H1 (cell line): ENCODE measurements around the gene RELN. TPM values are rescaled to one million over a fixed set of nuclear protein-coding genes. Genes with fewer than 3 reads are reported as not detected.

ENCODE experiments used
- CTCF ChIA-PET: fragments of 300-600 bp; sonication (Branson Sonifier 250); formaldehyde crosslinking; loops from one replicate; lab custom pipeline; 2021; ENCODE audit not compliant: partially characterized antibody; lab: Charles Lee
- POLR2A ChIA-PET: fragments of 300-600 bp; sonication (Branson Sonifier 250); formaldehyde crosslinking; loops from one replicate; lab custom pipeline; 2021; ENCODE audit warnings: inconsistent platforms; ENCODE audit not compliant: partially characterized antibody; lab: Charles Lee
- DNase-seq, 2 experiments: peaks; one replicate each; pipeline versions ENCODE4 v3.0.0 to v3.0.0-alpha.2; 2010 to 2022; ENCODE audit warnings: low spot score in 2 of 2, low read depth in 1 of 2, mixed read lengths in 1 of 2
- FAIRE-seq: peaks from 2 replicates; lab custom pipeline; 2011; peaks lifted over from hg19 to GRCh38; lab: Jason Lieb, UNC
- H2AFZ ChIP-seq: 2 replicates; pipeline ENCODE4 v1.8.1; 2012; ENCODE audit warnings: low read length, inconsistent platforms
- H2AK5ac ChIP-seq: 2 replicates; pipeline ENCODE4 v1.6.1; 2013; ENCODE audit warnings: low read depth, low read length
- H2BK120ac ChIP-seq: replicated peaks from 2 replicates; pipeline ENCODE3; 2013; ENCODE audit warnings: low read depth, low read length, inconsistent platforms
- H2BK12ac ChIP-seq: 2 replicates; pipeline ENCODE4 v1.6.1; 2013; ENCODE audit warnings: low read depth, low read length
- H2BK15ac ChIP-seq: 2 replicates; pipeline ENCODE4 v1.6.1; 2013; ENCODE audit warnings: low read length
- H2BK20ac ChIP-seq: 2 replicates; pipeline ENCODE4 v1.6.1; 2013; ENCODE audit warnings: low read length
- H2BK5ac ChIP-seq: 2 replicates; pipeline ENCODE4 v1.6.1; 2013; ENCODE audit warnings: low read depth, low read length
- H3K14ac ChIP-seq: 2 replicates; pipeline ENCODE4 v1.6.1; 2013; ENCODE audit warnings: inconsistent platforms; ENCODE audit not compliant: insufficient read length
- H3K18ac ChIP-seq: 2 replicates; pipeline ENCODE4 v1.6.1; 2013; ENCODE audit warnings: low read length; ENCODE audit errors: extremely low read depth
- H3K23ac ChIP-seq: 2 replicates; pipeline ENCODE4 v1.6.1; 2013; ENCODE audit warnings: inconsistent platforms; ENCODE audit not compliant: insufficient read length
- H3K23me2 ChIP-seq: 2 replicates; pipeline ENCODE4 v1.6.1; 2013; ENCODE audit warnings: low read depth, low read length
- H3K27ac ChIP-seq: 2 replicates; pipeline ENCODE4 v1.6.1; 2011; ENCODE audit warnings: low read depth, low read length, inconsistent platforms
- H3K27me3 ChIP-seq, 4 experiments: replicated peaks in 1 of 4; 1 replicate in 1 of 4; 2 replicates in 3 of 4; pipeline versions ENCODE4 v1.6.1 to v1.8.1; 2011 to 2013; ENCODE audit warnings: low read length in 3 of 4, mild to moderate bottlenecking in 3 of 4, inconsistent platforms in 2 of 4, mixed read lengths in 2 of 4, moderate library complexity in 1 of 4; ENCODE audit not compliant: control insufficient read depth in 3 of 4, insufficient read depth in 3 of 4; ENCODE audit errors: extremely low read depth in 1 of 4
- H3K36me3 ChIP-seq, 4 experiments: 2 replicates each; pipeline versions ENCODE4 v1.6.1 to v1.8.1; 2011 to 2013; ENCODE audit warnings: mild to moderate bottlenecking in 4 of 4, low read length in 3 of 4, moderate library complexity in 2 of 4, control low read depth in 1 of 4, inconsistent platforms in 1 of 4; ENCODE audit not compliant: insufficient read depth in 4 of 4, control insufficient read depth in 2 of 4
- H3K4ac ChIP-seq: replicated peaks from 2 replicates; pipeline ENCODE3; 2013; ENCODE audit warnings: low read length, low read depth, mixed read lengths, inconsistent platforms; ENCODE audit not compliant: insufficient read length
- H3K4me1 ChIP-seq, 4 experiments: replicated peaks in 1 of 4; 1 replicate in 1 of 4; 2 replicates in 3 of 4; pipeline versions ENCODE4 v1.6.1 to v1.8.1; 2011 to 2013; ENCODE audit warnings: low read length in 3 of 4, inconsistent platforms in 2 of 4, mixed read lengths in 1 of 4; ENCODE audit not compliant: insufficient read depth in 4 of 4, control insufficient read depth in 3 of 4
- H3K4me2 ChIP-seq, 2 experiments: 2 replicates each; pipeline versions ENCODE4 v1.6.1 to v1.8.1; 2011 to 2013; ENCODE audit warnings: low read depth in 2 of 2, low read length in 2 of 2, control low read depth in 1 of 2, inconsistent platforms in 1 of 2, mild to moderate bottlenecking in 1 of 2; ENCODE audit not compliant: insufficient read depth in 1 of 2
- H3K4me3 ChIP-seq, 4 experiments: fragments of 200-600, 300-600 bp in 1 of 4; sonication (generic), shearing (Covaris generic), sonication (Bioruptor Twin) in 1 of 4; 2 replicates each; pipeline versions ENCODE4 v1.5.1 to v1.8.1; 2011 to 2016; ENCODE audit warnings: low read length in 4 of 4, low read depth in 3 of 4, control low read depth in 2 of 4, inconsistent platforms in 2 of 4, mild to moderate bottlenecking in 2 of 4, mixed read lengths in 1 of 4, moderate library complexity in 1 of 4; ENCODE audit not compliant: insufficient read depth in 2 of 4; ENCODE audit errors: extremely low read depth in 1 of 4
- H3K56ac ChIP-seq: replicated peaks from 2 replicates; pipeline ENCODE3; 2013; ENCODE audit warnings: low read depth, mild to moderate bottlenecking, mixed read lengths, low read length, inconsistent platforms; ENCODE audit not compliant: insufficient read length
- H3K79me1 ChIP-seq: 2 replicates; pipeline ENCODE4 v1.6.1; 2013; ENCODE audit warnings: low read depth, low read length, control low read depth
- H3K79me2 ChIP-seq, 2 experiments: 2 replicates each; pipeline versions ENCODE4 v1.6.1 to v1.8.1; 2012 to 2013; ENCODE audit warnings: low read length in 2 of 2, mild to moderate bottlenecking in 2 of 2, inconsistent platforms in 1 of 2; ENCODE audit not compliant: insufficient read depth in 2 of 2, control insufficient read depth in 1 of 2
- H3K9ac ChIP-seq, 4 experiments: replicated peaks in 1 of 4; 1 replicate in 1 of 4; 2 replicates in 3 of 4; pipeline versions ENCODE4 v1.6.1 to v1.8.1; 2011 to 2013; ENCODE audit warnings: low read depth in 3 of 4, low read length in 3 of 4, control low read depth in 2 of 4, mild to moderate bottlenecking in 2 of 4, moderate library complexity in 2 of 4, inconsistent platforms in 1 of 4; ENCODE audit errors: extremely low read depth in 1 of 4
- H3K9me3 ChIP-seq, 2 experiments: 2 replicates each; pipeline versions ENCODE4 v1.6.1 to v1.8.1; 2012 to 2013; ENCODE audit warnings: mild to moderate bottlenecking in 2 of 2, moderate library complexity in 2 of 2, control low read depth in 1 of 2, inconsistent platforms in 1 of 2, low read depth in 1 of 2, low read length in 1 of 2, mixed read lengths in 1 of 2; ENCODE audit not compliant: insufficient read depth in 2 of 2
- H4K20me1 ChIP-seq, 2 experiments: replicated peaks in 1 of 2; 2 replicates each; pipeline versions ENCODE3 to v1.8.1; 2011 to 2013; ENCODE audit warnings: inconsistent platforms in 2 of 2, low read length in 2 of 2, mild to moderate bottlenecking in 1 of 2; ENCODE audit not compliant: insufficient read depth in 2 of 2, control insufficient read depth in 1 of 2
- H4K5ac ChIP-seq: 2 replicates; pipeline ENCODE4 v1.6.1; 2013; ENCODE audit warnings: low read length, low read depth, mixed read lengths, inconsistent platforms; ENCODE audit not compliant: insufficient read length
- H4K8ac ChIP-seq: 2 replicates; pipeline ENCODE4 v1.8.0; 2013; ENCODE audit warnings: mild to moderate bottlenecking, moderate library complexity, low read length, inconsistent platforms; ENCODE audit not compliant: insufficient read depth; ENCODE audit errors: extremely low read depth
- H4K91ac ChIP-seq: replicated peaks from 2 replicates; pipeline ENCODE3; 2013; ENCODE audit warnings: low read length, mixed read lengths, inconsistent platforms; ENCODE audit not compliant: insufficient read length
- BRCA1 ChIP-seq: IDR thresholded peaks from 2 replicates; pipeline ENCODE4 v1.6.1; 2012; ENCODE audit warnings: low read depth, low read length, improper control_type of control experiment
- CBX8 ChIP-seq: fragments of 300-800, 300-1000 bp; sonication (generic); IDR thresholded peaks from 2 replicates; pipeline ENCODE4 v1.7.1; 2016; ENCODE audit warnings: low read depth, low read length, borderline replicate concordance
- CEBPB ChIP-seq: IDR thresholded peaks from 2 replicates; pipeline ENCODE4 v1.6.1; 2012; ENCODE audit warnings: low read depth, low read length
- EZH2 ChIP-seq: fragments of 200-600 bp; sonication (generic); IDR thresholded peaks from 2 replicates; pipeline ENCODE4 v1.7.1; 2012; ENCODE audit warnings: low read depth, mild to moderate bottlenecking, moderate library complexity, low read length, inconsistent platforms; ENCODE audit not compliant: severe bottlenecking
- JUN ChIP-seq: IDR thresholded peaks from 2 replicates; pipeline ENCODE4 v1.6.1; 2011; ENCODE audit warnings: low read depth, mild to moderate bottlenecking, improper control_type of control experiment, low read length
- KDM5A ChIP-seq: fragments of 200-600 bp; IDR thresholded peaks from 2 replicates; pipeline ENCODE4 v1.7.1; 2012; ENCODE audit warnings: mild to moderate bottlenecking, low read length, inconsistent platforms, mixed read lengths
- ZNF274 ChIP-seq: IDR thresholded peaks from 2 replicates; pipeline ENCODE4 v1.7.0; 2012; ENCODE audit warnings: low read length, borderline replicate concordance; ENCODE audit errors: extremely low read depth
- WGBS, 2 experiments: shearing (Covaris generic) in 1 of 2; methylation state at CpG; one replicate each; pipeline versions ENCODE4 v1.1.6 to v1.1.7; 2013 to 2015; ENCODE audit warnings: low lambda C conversion rate in 2 of 2, mixed read lengths in 2 of 2, inconsistent platforms in 1 of 2, low coverage in 1 of 2, missing lambda C conversion rate in 1 of 2; ENCODE audit not compliant: insufficient replicate concordance in 2 of 2, insufficient coverage in 1 of 2, insufficient read length in 1 of 2; ENCODE audit errors: extremely low coverage in 1 of 2, missing lambda C conversion rate in 1 of 2; 5-methylcytosine and 5-hydroxymethylcytosine counted together
- polyA plus RNA-seq, 7 experiments: library from polyadenylated mRNA; depleted of rRNA in 3 of 7; stranded (reverse) in 5 of 7; unstranded in 2 of 7; fragments of >200 nt in 5 of 7; fragments of 200-250 nt in 2 of 7; gene quantifications; 1 replicate in 5 of 7; 2 replicates in 1 of 7; 4 replicates in 1 of 7; pipeline versions ENCODE4 v1.2.1 to v1.2.3, GENCODE V29; 2011 to 2013; ENCODE audit warnings: missing spikeins in 2 of 7, mixed read lengths in 2 of 7
- total RNA-seq: library from RNA; stranded (reverse); fragmentation: NEBNext Ultra II Directional; extraction: Animal tissue kit (Norgen Biotek cat#: 25700); gene quantifications from 2 replicates; pipeline ENCODE4 v1.2.1, GENCODE V29; 2021
- TF ChIP-seq, protein P1 (sequence below): IDR thresholded peaks from 2 replicates; pipeline ENCODE4 v1.6.1; 2011; ENCODE audit warnings: low read length, improper control_type of control experiment
- TF ChIP-seq, protein P2 (sequence below): IDR thresholded peaks from 2 replicates; pipeline ENCODE4 v1.6.1; 2012; ENCODE audit warnings: inconsistent platforms

The RELN gene
- total and polyA plus RNA-seq, 2 of the 8 experiments (the other 6 are each of a cell fraction or from before 2014, with no cell fraction given): 0.03 to 0.07 TPM

DNA sequence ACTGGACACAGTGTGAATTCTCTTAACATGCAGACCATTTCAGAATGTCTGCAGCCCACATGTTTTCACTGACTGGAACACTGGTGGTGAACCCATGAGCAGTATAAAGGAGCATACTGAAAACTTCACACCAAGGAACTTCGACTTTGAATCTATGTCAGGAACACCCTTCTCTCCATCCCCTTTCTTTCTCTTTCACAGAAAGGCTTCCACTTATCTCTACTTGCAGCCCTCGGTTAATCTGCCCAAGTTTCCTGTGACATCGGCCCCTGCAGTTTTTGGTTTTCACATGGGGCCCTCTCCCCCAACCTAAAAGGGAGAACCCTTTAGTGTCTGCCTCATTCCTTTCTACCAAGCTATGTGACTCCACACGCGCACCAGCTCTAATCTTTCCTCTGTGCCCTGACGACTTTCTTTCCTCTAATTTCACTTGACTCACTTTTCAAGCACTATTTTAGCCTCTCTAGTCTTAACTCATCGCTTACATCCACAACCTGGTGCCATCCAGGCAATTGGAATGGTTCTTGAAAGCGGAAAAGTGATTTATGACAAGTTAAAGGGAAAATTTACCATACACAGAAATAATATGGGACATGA is 70.1 kb downstream of the RELN start:
- Histone ChIP-seq H4K5ac (no peak overlapping the region), H3K9me3 (no peaks in the 10 kb centered on the region), H4K91ac (no peak overlapping the region), H3K4me3 (no peak overlapping the region), H2BK12ac (no peak overlapping the region), H3K79me1 (no peaks in the 10 kb centered on the region), H2BK15ac (no peak overlapping the region), H3K27me3 (no peaks in the 10 kb centered on the region), H3K4me2 (no peak overlapping the region), H3K27ac (no peak overlapping the region), H2BK5ac (no peak overlapping the region), H3K23me2 (no peaks in the 10 kb centered on the region), H3K4ac (no peak overlapping the region), H3K79me2 (no peaks in the 10 kb centered on the region), H4K8ac (no peak overlapping the region), H2BK120ac (no peak overlapping the region), H3K14ac (no peak overlapping the region), H2BK20ac (no peak overlapping the region), H4K20me1 (no peaks in the 10 kb centered on the region), H3K18ac (no peak overlapping the region), H3K56ac (no peak overlapping the region), H3K36me3 (no peaks in the 10 kb centered on the region), H3K9ac (no peak overlapping the region), H3K23ac (no peak overlapping the region), H2AK5ac (no peak overlapping the region), H2AFZ (no peak overlapping the region; the same call in 1 of the 2 replicates), H3K4me1 (no peaks in the 10 kb centered on the region)
- FAIRE-seq (no peak), DNase-seq (no peak)
- TF ChIP-seq, protein P1, sequence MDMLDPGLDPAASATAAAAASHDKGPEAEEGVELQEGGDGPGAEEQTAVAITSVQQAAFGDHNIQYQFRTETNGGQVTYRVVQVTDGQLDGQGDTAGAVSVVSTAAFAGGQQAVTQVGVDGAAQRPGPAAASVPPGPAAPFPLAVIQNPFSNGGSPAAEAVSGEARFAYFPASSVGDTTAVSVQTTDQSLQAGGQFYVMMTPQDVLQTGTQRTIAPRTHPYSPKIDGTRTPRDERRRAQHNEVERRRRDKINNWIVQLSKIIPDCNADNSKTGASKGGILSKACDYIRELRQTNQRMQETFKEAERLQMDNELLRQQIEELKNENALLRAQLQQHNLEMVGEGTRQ: no peak
- TF ChIP-seq ZNF274: no peak
- TF ChIP-seq BRCA1: no peak
- TF ChIP-seq KDM5A: no peak
- no peak for TF ChIP-seq JUN
- TF ChIP-seq, protein P2, sequence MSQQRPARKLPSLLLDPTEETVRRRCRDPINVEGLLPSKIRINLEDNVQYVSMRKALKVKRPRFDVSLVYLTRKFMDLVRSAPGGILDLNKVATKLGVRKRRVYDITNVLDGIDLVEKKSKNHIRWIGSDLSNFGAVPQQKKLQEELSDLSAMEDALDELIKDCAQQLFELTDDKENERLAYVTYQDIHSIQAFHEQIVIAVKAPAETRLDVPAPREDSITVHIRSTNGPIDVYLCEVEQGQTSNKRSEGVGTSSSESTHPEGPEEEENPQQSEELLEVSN: no peak
- TF ChIP-seq CBX8: no peak
- TF ChIP-seq EZH2: no peak
- no peak for TF ChIP-seq CEBPB
- POLR2A ChIA-PET: no interaction called here
- CTCF ChIA-PET: no interaction called here
- 89% methylated on average over 8 of the region's 8 CpGs; no CpG with 5 or more reads in 1 of the 2 experiments for WGBS, 2 experiments
